Stimulated activated CD8-positive, alpha-beta memory T cell treated with anti-CD3 and anti-CD28 coated beads, Interleukin-15, amount 100 ng/mL, for 1 hour (primary cell): ENCODE results near the gene CACNG4.

Experiments
- DNase-seq: peaks from one replicate; pipeline ENCODE4 v3.0.0-alpha.2; 2020; ENCODE audit warnings: low read depth

The CACNG4 gene

DNA sequence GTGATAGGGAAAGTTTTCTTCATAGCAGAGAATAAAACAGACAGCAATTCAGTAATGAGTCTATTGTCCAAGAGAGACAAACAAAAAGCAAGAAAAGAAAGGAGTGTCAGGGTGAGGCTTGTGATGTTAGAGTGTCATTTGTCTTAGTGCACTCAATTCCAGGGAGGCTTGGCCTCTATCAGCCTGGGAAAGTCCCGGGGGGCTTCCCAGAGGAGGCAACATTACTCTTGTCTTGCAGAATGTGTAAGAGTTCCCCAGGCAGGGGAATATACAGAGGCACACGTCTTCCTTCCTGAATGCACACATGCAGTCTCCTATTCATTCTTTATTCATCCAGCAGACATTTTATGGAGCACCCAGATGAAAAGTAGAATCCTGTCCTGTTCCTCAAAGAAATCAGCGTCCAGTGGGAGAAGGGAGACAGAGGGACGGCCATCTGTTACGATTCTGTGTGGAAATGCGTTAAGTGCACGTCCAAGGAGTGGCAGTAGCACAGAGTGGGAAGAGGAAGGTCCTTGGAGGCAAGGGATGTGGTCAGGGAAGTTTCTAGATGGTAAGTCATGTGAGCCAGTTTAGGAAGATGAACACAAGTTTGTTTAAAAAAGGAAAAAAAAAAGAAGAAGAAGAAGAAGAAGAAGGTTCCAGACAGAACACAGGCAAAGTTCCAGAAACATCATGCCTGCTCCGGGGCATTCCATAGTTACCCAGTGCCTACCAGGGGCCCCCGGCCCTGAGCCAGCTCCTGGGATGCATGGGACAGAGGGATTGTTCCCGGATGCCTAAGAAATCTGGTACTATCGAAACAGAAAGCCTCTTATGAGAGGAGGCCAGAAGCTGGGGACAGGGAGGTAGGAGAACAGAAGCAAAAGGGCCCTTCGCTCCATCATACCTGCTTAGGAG lies 21.1 kb downstream of the CACNG4 start:
- no peak for DNase-seq

DNA sequence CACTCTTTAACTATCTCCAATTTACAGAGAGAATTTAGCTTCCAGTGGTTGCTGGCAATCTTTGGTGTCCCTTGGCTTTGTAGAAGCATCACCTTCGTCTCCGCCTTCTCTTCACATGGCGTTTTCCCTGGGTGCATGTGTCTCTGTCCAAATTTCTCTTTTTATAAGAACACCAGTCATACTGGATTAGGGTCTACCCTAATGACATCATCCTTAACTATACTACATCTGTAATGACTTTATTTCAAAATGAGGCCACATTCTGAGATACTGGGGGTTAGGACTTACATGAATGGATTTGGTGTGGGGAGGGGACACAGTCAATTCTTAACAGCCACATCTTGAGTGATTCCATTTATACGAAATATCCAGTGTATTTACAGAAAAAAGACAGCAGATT lies 22.2 kb downstream of the CACNG4 start:
- DNase-seq = no peak

DNA sequence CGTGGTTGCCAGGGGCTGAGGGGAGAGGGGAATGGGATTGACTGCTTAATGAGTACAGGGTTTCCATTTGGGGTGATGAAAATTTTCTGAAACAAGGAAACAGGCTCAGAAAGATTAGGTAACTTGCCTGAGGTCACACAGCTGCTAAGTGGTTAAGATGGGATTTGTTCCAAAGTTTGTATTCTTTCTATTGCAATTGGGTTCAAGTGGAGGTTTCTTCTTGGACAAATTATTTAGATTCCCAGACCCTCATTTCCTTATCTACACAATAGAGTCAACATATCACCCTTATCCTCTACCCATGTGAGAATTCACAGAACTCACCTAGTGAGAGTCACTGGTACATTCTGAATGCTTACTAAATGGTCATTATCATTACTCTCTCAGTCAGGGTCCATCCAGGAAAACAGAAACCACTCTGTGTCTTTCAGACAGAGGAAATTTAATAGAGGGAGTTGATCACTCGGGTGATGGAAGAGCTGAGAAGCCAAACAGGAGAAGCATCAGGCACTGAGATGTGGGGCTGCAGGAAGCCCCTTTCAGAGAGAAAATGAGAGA lies 22.6 kb downstream of the CACNG4 start:
- DNase-seq = no peak

DNA sequence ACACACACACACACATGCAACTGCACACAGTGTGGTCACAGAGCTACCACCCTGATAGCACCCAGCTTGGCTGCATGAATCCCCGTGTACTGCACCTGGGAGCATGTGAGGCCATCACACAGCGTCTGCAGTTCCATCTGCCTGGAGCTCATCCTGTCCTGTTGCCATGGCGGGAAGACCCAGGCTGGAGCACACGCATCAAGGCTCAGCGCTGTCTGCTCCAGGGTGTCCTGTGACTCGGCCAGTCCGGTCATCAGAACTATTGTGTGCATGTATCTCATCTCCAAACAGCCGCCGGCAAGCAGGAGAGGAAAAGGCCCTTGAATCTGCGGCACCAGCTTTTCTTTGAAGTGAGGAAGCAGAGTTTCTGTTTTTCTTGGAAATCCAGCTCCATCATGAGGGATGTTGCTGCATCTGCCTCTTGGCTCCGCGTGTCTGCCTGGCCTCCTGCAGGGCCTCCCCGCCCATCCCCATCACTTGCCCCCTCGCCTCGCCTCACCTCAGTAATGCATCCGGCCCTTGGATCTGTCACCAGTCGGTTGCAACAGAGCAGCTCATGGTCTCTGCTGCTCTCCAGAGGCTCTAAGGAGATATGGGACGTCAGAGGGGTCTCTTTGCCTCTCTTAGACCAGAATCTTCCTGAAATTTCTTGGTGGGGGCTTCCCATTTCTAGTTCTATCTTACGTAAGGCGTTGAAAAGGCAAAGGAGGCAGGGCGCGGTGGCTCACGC lies 23.7 kb downstream of the CACNG4 start:
- no peak for DNase-seq

DNA sequence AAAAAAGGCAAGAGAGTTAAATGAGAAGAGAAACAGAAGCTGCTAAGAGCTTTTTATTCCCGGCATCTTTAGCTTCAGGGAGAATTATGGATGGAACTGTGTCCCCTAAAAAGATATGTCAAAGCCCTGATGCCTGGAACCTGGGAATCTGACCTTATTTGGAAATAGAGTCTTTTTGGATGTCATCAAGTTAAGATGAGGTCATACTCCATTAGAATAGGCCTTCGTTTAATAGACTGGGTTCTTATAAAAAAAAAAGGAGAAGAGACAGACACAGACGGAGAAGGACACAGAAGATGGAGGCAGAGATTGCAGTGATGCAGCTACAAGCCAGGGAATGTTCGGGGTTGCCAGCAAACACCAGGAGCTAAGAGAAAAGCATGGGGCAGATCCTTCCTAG lies 24.6 kb downstream of the CACNG4 start:
- no peak for DNase-seq

DNA sequence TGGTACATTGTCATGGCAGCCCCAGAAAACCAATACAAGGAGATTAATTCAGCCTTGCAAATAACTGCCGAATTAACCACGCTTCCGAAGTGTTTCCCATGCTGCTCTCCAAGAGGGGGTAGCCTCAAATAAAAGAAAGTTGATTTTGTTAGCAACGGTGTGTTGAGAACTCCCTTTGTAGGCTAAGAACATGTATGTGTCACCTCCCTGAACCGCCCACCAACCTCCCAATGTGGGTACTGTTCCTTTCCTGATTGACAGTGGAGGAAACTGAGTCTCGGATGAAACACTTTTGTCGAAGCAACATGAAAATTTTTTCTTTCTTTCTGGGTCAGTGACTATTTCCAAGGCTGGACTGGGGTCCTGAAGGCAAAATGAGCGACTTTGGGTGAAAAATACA lies 25.1 kb downstream of the CACNG4 start:
- DNase-seq = no peak

DNA sequence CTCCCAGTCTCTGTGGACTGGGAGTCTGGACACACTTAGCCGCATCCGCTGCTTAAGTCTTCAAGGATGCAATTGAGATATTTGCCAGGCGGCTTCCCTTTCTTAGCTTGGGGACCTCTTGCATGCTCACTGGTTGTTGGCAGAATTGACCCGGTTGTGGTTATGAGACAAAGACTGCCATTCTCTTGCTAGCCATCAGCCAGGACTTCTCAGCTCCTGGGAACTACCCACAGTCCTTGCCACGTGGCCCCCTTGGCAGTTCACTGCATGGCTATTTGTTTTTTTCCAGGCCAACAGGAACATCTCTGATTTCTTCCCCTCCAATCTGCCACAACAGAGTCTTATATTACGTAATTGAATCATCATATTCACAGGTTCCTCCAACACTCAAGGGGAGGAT lies 25.5 kb downstream of the CACNG4 start:
- no peak for DNase-seq

DNA sequence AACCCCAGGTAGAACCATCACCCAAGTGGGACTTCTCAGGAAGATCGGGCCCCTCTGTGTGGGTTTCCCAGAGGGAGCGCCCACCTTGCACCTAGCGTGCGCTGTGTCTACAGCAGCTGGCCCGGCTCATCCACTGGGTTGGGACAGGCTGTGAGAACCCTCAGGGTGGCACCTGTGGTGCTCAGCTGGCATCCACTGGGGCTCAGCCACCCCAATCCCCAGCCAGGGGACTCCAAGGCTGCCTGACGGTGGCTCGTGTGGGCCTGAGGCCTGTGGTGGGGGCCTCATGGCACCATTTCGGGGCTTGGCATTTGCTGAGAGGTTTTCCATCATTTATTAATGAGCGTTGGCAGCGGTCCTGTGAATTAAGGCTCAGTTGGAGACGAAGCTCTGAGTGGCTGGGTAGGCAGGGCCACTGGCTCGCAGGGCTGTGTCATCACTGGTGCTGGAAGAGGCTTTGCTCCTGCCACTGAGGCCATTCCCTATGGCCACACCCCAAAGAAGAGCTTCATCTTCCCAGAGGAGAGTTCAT lies 28.5 kb downstream of the CACNG4 start:
- DNase-seq = no peak

DNA sequence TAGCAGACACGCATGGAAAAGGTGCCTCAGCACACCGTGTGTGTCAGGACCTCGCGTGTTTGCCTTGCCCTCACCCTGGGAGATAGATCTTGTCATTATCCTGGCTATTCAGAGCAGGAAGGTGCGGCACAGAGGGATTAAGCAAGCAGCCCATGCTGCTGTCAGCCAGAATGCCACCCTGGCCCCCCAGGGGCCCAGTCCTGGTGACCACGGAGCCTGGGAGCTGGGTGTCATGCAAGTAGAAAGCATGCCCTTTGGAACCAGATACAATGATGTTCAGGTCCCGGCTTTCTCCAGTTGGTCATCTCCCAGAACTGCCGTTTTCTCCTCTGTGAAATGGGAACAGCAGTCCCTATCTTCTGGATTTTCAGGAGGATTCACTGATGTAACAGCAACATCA lies 29.9 kb downstream of the CACNG4 start:
- no peak for DNase-seq

DNA sequence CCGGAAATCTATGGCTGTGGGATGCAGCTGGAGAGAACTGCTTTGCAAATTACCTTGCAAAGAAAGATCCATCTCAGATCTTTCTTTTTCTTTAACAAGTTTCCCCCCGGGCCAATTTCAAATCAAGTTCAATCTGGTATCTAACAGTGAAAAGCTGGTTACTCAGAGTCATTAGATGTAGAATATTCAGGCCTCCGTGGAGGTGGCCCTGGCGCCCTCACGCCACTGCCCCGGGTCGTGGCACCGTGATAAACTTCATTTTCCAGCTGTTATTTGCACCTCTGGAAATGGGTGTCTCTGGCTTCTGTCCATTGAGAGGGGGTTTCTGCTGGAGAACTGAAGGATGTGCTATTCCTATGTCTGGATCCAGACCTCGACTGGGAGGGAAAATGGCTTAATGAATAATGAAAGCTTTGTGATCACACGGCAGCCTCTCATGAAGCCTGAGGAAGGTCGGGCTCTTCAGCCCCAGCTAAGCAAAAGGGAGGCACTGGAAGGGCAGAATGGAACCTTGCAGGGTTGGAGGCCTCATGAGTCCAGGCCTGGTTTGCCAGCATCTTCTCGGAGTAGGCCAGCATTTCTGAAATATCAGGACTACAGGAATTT lies 30.5 kb downstream of the CACNG4 start:
- no peak for DNase-seq

DNA sequence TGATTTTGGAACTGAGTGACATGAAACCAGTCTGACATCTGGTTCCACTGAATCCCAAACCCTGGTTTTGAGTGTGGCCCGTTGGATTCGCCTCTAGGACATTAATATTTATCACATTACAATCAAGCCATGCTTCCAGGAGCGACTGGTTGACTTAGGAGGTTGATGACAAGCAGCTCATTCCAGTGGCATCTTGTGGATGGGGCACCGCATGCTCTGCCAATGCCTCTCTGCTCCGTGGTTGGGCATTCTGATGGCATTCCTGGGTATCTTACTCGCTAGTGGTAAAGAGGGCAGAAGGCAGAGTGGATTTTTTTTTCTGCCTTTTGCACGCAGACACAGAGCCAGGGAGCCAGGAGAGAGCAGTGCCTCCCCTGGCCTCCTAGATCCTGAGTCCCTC lies 31.4 kb downstream of the CACNG4 start:
- no peak for DNase-seq

DNA sequence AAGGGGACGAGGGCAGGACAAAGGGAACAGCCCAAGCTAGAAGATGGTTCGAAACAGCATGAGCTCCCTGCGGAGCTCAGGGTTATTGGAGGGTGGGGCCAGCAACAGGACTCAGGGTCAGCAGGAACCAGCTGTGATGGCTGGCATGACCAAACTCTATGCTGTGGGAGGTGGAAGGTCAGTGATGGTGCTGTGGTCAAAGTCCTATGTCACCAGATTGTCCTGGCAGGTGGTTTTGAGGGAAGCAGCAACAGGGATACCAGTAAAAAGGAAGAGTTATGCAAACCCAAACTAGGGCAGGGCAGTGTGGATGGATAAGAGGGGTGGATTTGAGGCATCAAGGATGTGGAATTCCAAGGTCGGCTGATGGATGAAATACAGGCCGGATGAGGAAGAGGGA lies 32.4 kb downstream of the CACNG4 start:
- DNase-seq = no peak

DNA sequence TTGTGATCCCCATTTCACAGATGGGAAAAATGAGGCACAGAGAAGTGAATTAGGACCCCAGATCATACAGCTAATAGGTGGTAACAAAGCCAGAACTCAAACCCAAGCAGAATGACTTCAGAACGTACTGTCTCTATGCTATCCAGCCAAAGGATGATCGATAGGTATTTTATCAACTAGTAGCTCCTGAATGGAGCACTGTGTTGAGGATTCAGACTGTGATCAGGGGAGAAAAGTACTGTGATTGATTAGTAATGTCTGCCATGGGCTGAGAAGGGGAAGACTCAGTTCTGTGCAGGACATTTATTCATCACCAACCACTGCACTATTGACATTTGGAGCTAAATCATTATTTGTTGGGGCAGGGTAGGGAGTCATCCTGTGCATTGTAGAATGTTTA lies 38.7 kb downstream of the CACNG4 start:
- DNase-seq = no peak

DNA sequence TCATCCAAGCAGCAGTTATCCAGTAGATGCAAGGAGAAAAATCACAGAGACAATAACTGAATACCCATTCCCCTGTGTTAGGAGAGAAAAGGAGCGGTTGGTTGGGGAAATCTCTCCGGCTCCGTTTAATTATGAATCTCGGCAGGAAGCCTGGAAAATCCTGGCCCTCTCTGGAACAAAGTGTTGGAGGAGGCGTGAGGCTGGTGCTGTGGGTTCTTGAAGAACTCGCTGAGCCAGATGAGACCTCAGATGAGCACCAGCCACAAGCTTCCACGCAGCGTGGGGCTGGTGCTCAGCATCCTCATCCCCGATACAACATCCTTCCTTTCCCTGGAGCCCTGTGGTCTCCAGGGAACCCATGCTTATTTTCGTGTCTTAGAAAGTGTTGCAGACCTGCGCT lies 39.7 kb downstream of the CACNG4 start:
- no peak for DNase-seq

DNA sequence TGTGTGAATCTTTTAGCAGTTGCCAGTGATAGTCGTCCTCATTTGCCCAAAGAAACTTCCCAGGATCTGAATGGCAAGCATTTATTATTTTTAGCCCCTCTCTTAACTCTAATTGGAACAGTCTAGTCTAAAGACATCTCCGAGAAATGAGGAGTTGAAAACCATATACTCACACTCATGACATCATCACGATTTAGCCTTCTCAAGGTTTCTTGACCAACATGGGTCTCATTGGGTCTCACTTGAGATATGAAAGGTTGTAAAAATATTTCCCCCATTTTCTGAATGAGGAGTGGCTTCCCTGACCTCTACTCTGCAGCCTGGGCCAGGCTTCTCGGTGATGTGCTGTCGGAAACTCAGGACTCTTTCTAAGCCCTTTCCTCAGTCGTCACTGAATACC lies 42.8 kb downstream of the CACNG4 start:
- no peak for DNase-seq

DNA sequence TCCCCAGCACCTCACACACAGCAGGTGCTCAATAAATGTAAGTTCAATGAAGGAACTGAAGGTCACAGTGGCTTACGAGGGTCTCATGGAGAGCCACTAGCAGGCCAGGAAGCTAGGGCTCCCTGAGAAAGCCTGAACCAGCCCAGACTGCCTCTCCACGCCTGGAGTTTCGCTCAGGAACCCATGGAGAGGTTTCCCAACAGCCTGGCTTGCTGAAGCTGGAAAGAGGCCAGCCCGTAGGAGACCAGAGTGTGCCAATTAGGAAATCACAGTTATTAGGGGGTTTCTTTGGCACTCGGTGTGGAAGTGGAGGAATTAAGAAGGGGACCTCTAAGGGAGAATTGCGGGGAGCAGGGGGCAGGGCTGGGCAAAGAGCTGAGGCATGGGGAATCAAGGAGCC lies 43.6 kb downstream of the CACNG4 start:
- DNase-seq = no peak

DNA sequence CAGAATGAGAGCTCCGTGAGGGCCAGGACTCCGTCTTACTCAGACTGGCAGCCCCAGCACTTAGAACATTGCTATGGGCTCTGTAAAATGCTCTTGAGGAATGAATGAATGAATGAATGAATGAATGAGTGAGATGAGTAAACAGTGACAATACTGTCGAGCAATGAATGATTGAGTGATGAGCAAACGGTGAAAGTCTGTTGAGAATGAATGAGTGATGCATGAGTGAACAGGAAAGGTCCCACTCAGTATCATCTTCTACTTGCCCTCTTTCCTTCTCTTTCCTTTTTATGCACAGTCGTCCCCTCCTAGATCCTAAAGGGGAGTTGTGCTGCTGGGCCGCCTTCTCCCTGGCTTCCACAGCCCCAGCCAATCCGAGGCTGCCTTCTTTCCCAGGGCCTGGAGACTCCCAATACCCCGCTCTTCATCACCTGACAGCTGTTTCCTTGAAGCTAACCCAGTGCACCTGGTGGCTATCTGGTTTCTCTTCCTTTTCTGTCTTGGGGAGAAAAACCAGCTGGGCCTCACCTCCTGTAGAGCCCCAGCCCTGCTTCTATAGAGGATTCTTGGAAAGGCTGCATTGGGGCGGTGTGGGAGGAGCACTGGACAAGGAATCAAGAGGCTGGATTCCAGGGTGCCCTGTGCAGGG lies 47.1 kb downstream of the CACNG4 start:
- DNase-seq = no peak

DNA sequence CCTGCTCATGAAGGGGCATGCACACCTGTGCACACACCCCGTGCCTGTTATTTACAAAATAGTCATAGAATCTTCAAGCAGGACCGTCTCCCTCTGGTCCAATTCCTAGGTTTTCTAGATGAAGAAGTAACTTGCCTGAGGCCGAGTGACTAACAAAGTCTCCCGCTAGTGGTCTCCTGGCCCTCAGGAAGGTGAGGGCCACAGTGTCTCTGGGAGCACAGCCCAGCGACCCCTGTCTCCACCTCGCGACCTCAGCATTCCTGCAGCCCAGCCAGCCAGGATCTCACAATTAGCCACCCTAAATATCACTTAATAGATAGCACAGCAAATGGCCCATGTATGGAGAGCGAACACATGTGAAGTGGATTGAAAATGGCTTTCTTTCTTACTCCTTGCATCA lies 49.4 kb downstream of the CACNG4 start:
- DNase-seq = no peak

DNA sequence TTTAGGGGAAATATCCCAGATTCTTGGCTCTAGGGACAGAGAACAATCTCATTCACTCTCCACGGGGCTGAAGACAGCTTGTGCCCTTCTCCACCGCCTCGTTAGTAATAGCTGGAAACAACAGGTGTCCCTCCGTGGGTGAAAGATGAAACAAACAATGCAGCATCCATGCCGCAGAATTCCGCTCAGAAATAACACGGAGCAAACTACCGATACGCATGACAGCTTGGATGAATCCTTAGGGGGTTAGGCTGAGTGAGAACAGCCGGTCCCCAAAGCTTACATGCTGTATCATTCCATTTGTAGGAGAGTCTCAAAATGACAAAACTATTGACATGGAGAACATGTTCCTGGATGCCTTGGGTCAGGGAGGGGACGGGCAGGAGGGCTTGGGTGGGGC lies 50.5 kb downstream of the CACNG4 start:
- DNase-seq = no peak

DNA sequence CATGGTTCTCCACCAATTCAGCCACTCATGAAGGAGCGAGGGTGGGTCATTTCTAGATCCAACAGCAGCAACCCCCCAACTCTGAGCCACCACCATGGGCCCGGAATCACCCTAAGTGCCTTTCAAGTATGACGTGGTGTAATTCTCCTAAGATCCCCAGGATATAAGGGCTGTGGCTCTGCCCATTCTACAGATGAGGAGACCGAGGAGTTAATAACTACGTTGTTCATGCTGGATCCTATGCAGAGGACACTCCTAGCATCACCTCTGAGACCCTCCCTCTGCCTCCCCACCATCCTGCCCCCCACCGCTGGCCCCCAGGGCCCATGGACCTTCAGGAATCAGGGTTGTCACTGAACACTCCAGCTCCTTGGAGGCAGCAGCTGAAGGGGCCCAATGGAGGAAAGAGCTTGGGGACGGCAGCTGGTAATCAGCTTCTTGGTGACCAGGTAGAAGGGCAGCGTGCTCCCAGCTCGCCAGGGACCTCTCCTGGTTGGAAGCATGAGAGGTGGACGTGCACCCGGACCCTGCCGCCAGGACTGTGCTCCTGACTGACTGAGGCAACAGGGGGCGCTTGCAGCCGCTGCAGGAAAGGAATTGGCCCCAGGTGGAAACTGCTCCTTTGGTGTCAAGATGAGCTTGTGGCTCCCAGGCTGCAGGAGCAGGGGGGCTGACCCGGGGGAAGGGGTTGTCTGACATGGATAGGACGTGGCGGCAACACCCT lies 51.7 kb downstream of the CACNG4 start:
- no peak for DNase-seq

DNA sequence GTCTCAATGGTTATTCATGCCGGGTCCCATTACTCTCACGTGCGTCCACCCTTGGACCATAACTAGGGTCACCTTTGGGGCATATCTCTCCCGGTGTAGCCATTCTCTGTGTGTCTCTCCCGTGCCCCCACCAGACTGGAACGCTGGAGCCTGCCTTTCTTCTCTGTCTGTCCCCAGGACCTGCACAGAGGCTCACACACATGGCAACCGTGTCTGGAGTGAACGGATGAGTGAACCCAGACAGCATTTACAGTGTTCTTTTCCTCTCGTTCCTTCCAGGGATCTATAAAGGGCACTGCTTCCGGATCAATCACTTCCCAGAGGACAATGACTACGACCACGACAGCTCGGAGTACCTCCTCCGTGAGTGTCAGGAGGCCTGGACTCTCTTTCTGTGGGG lies 53.4 kb downstream of the CACNG4 start:
- DNase-seq = no peak
